ENCODE results near the gene IGF1R.

IGF1R gene

DNA sequence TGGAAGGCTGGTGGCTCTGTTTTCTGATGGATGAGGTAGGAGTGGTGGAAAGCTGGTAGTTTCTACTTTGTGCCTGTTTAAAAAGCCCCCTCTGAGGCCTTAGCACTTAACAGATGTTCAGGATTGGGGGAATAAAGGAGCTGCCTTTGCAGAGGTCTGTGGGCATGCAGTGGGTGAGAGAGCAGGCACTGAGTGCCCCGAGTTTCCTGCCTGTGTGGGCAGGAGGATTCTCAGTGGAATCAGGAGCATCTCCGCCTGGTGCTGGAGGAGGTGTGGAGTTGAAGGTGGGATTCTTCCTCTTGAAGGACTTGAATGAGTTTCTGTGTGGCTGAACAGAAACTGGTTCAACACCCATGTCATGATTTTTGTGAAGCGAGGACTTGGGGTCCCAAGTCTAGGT is 74.3 kb downstream of the IGF1R start:
- Histone ChIP-seq H3K4me3 (replicated peaks; ENCODE audit: insufficient read depth, low read length) (no peak overlapping the region), H3K27ac (replicated peaks) (no peak overlapping the region), H3K27me3 (ENCODE audit: insufficient read depth, poor library complexity, severe bottlenecking) (no peaks in the 10 kb centered on the region)
- DNase-seq (ENCODE audit: low read depth in 1 of 2, low spot score in 1 of 2), result no peak
- TF ChIP-seq, protein P1, sequence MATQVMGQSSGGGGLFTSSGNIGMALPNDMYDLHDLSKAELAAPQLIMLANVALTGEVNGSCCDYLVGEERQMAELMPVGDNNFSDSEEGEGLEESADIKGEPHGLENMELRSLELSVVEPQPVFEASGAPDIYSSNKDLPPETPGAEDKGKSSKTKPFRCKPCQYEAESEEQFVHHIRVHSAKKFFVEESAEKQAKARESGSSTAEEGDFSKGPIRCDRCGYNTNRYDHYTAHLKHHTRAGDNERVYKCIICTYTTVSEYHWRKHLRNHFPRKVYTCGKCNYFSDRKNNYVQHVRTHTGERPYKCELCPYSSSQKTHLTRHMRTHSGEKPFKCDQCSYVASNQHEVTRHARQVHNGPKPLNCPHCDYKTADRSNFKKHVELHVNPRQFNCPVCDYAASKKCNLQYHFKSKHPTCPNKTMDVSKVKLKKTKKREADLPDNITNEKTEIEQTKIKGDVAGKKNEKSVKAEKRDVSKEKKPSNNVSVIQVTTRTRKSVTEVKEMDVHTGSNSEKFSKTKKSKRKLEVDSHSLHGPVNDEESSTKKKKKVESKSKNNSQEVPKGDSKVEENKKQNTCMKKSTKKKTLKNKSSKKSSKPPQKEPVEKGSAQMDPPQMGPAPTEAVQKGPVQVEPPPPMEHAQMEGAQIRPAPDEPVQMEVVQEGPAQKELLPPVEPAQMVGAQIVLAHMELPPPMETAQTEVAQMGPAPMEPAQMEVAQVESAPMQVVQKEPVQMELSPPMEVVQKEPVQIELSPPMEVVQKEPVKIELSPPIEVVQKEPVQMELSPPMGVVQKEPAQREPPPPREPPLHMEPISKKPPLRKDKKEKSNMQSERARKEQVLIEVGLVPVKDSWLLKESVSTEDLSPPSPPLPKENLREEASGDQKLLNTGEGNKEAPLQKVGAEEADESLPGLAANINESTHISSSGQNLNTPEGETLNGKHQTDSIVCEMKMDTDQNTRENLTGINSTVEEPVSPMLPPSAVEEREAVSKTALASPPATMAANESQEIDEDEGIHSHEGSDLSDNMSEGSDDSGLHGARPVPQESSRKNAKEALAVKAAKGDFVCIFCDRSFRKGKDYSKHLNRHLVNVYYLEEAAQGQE (IDR thresholded peaks at IDR 0.05; ENCODE audit: insufficient replicate concordance, low read depth), result no peak
- TF ChIP-seq POLR2AphosphoS5 (IDR thresholded peaks at IDR 0.05; ENCODE audit: low read depth) (no peak), GABPA (IDR thresholded peaks at IDR 0.05; ENCODE audit: low read depth) (no peak), SPI1 (IDR thresholded peaks at IDR 0.05; ENCODE audit: borderline replicate concordance, low read depth) (no peak)
- TF ChIP-seq, protein P2, sequence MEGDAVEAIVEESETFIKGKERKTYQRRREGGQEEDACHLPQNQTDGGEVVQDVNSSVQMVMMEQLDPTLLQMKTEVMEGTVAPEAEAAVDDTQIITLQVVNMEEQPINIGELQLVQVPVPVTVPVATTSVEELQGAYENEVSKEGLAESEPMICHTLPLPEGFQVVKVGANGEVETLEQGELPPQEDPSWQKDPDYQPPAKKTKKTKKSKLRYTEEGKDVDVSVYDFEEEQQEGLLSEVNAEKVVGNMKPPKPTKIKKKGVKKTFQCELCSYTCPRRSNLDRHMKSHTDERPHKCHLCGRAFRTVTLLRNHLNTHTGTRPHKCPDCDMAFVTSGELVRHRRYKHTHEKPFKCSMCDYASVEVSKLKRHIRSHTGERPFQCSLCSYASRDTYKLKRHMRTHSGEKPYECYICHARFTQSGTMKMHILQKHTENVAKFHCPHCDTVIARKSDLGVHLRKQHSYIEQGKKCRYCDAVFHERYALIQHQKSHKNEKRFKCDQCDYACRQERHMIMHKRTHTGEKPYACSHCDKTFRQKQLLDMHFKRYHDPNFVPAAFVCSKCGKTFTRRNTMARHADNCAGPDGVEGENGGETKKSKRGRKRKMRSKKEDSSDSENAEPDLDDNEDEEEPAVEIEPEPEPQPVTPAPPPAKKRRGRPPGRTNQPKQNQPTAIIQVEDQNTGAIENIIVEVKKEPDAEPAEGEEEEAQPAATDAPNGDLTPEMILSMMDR (IDR thresholded peaks at IDR 0.05; ENCODE audit: insufficient read depth, low read length), result no peak

GRCh38 chr15:98723195-98723594 is 74.9 kb downstream of the IGF1R start:
- TF ChIP-seq, protein P1 (IDR thresholded peaks at IDR 0.05; ENCODE audit: insufficient replicate concordance, low read depth), result no peak
- TF ChIP-seq SPI1 (IDR thresholded peaks at IDR 0.05; ENCODE audit: borderline replicate concordance, low read depth) (no peak), GABPA (IDR thresholded peaks at IDR 0.05; ENCODE audit: low read depth) (no peak), POLR2AphosphoS5 (IDR thresholded peaks at IDR 0.05; ENCODE audit: low read depth) (no peak)
- TF ChIP-seq, protein P2 (IDR thresholded peaks at IDR 0.05; ENCODE audit: insufficient read depth, low read length), result no peak
- Histone ChIP-seq H3K4me3 (replicated peaks; ENCODE audit: insufficient read depth, low read length) (no peak overlapping the region), H3K27ac (replicated peaks) (no peak overlapping the region), H3K27me3 (ENCODE audit: insufficient read depth, poor library complexity, severe bottlenecking) (no peaks in the 10 kb centered on the region)
- no peak for DNase-seq (ENCODE audit: low read depth in 1 of 2, low spot score in 1 of 2)

- no peak for DNase-seq (ENCODE audit: low read depth in 1 of 2, low spot score in 1 of 2)
- Histone ChIP-seq H3K27me3 (ENCODE audit: insufficient read depth, poor library complexity, severe bottlenecking) (no peaks in the 10 kb centered on the region), H3K27ac (replicated peaks) (no peak overlapping the region), H3K4me3 (replicated peaks; ENCODE audit: insufficient read depth, low read length) (no peak overlapping the region)
- TF ChIP-seq GABPA (IDR thresholded peaks at IDR 0.05; ENCODE audit: low read depth) (no peak), SPI1 (IDR thresholded peaks at IDR 0.05; ENCODE audit: borderline replicate concordance, low read depth) (no peak), POLR2AphosphoS5 (IDR thresholded peaks at IDR 0.05; ENCODE audit: low read depth) (no peak)
- TF ChIP-seq, protein P1 (IDR thresholded peaks at IDR 0.05; ENCODE audit: insufficient replicate concordance, low read depth), result no peak
- TF ChIP-seq, protein P2 (IDR thresholded peaks at IDR 0.05; ENCODE audit: insufficient read depth, low read length), result no peak
Measured at GRCh38 chr15:98724048-98724447, 75.7 kb downstream of the IGF1R start.
